Neural cell (in vitro differentiated cells): ENCODE results near the gene SAT1. TPM values are rescaled to one million over a fixed set of nuclear protein-coding genes. Genes with fewer than 3 reads are reported as not detected.

ENCODE experiments used
- H2AFZ ChIP-seq: fragments of 200-600, 300-800 bp; sonication (generic), shearing (Covaris generic); 2 replicates; pipeline ENCODE4 v1.6.0; 2014; ENCODE audit warnings: low read depth, mild to moderate bottlenecking, antibody characterized with exemption, low read length, moderate library complexity
- H3F3A ChIP-seq: fragments of 200-600 bp; shearing (Covaris generic); 2 replicates; pipeline ENCODE4 v1.6.1; 2016; ENCODE audit warnings: mild to moderate bottlenecking, moderate library complexity, mixed read lengths, antibody characterized with exemption, low read length; ENCODE audit not compliant: insufficient read depth, poor library complexity, severe bottlenecking
- H3K27ac ChIP-seq: fragments of 200-600, 300-800 bp; sonication (generic), shearing (Covaris generic); 2 replicates; pipeline ENCODE4 v1.5.1; 2014; ENCODE audit warnings: mild to moderate bottlenecking, low read length, moderate library complexity
- H3K27me3 ChIP-seq: fragments of 300-800, 200-600 bp; sonication (generic), shearing (Covaris generic); 2 replicates; pipeline ENCODE4 v1.6.0; 2014; ENCODE audit warnings: mild to moderate bottlenecking, low read depth, low read length, moderate library complexity; ENCODE audit not compliant: insufficient read depth
- H3K36me3 ChIP-seq: fragments of 300-800, 200-600 bp; sonication (generic), shearing (Covaris generic); 2 replicates; pipeline ENCODE4 v1.5.1; 2014; ENCODE audit warnings: mild to moderate bottlenecking, antibody characterized with exemption, low read length, moderate library complexity; ENCODE audit not compliant: insufficient read depth
- H3K4me2 ChIP-seq: fragments of 300-800, 200-600 bp; sonication (generic), shearing (Covaris generic); 2 replicates; pipeline ENCODE4 v1.6.0; 2014; ENCODE audit warnings: mild to moderate bottlenecking, low read length
- H3K4me3 ChIP-seq: fragments of 300-800, 200-600 bp; sonication (generic), shearing (Covaris generic); 2 replicates; pipeline ENCODE4 v1.5.1; 2014; ENCODE audit warnings: mild to moderate bottlenecking, low read length, moderate library complexity
- H3K79me2 ChIP-seq: fragments of 200-600 bp; shearing (Covaris generic); replicated peaks from 2 replicates; pipeline ENCODE4 v1.6.0; 2014; ENCODE audit warnings: mild to moderate bottlenecking, low read length, moderate library complexity; ENCODE audit not compliant: insufficient read depth
- H3K9ac ChIP-seq: fragments of 300-800, 200-600 bp; sonication (generic), shearing (Covaris generic); 2 replicates; pipeline ENCODE4 v1.6.1; 2016; ENCODE audit warnings: mild to moderate bottlenecking, low read length, mixed read lengths
- H3K9me2 ChIP-seq: fragments of 200-600 bp; shearing (Covaris generic); 2 replicates; pipeline ENCODE4 v1.6.1; 2016; ENCODE audit warnings: mild to moderate bottlenecking, low read length, mixed read lengths; ENCODE audit not compliant: insufficient read depth
- H3K9me3 ChIP-seq: fragments of 200-600, 300-800 bp; sonication (generic), shearing (Covaris generic); 2 replicates; pipeline ENCODE4 v1.6.1; 2016; ENCODE audit warnings: mild to moderate bottlenecking, mixed run types, low read length, moderate library complexity, mixed read lengths
- H4K20me1 ChIP-seq: fragments of 200-600 bp; shearing (Covaris generic); 2 replicates; pipeline ENCODE4 v1.6.1; 2016; ENCODE audit warnings: mild to moderate bottlenecking, mixed run types; ENCODE audit not compliant: insufficient read depth
- CTCF ChIP-seq: fragments of 450-650 bp; IDR thresholded peaks from 2 replicates; pipeline ENCODE4 v1.5.1; 2014; ENCODE audit warnings: antibody characterized with exemption, mild to moderate bottlenecking, moderate library complexity; ENCODE audit not compliant: poor library complexity, severe bottlenecking
- EP300 ChIP-seq: fragments of 450-650 bp; conservative IDR thresholded peaks from 2 replicates; pipeline ENCODE4 v1.6.1; 2014; ENCODE audit warnings: antibody characterized with exemption, mild to moderate bottlenecking, moderate library complexity; ENCODE audit not compliant: poor library complexity, severe bottlenecking
- EZH2 ChIP-seq: fragments of 200-600, 300-800 bp; shearing (Covaris generic), sonication (generic); IDR thresholded peaks from 2 replicates; pipeline ENCODE4 v1.6.1; 2014; ENCODE audit warnings: antibody characterized with exemption, low read length, borderline replicate concordance, mild to moderate bottlenecking; ENCODE audit not compliant: insufficient read depth, poor library complexity, severe bottlenecking
- MXI1 ChIP-seq: fragments of 450-650 bp; conservative IDR thresholded peaks from 2 replicates; pipeline ENCODE4 v1.6.1; 2014; ENCODE audit warnings: antibody characterized with exemption, mild to moderate bottlenecking; ENCODE audit not compliant: poor library complexity, severe bottlenecking
- POLR2AphosphoS5 ChIP-seq: IDR thresholded peaks from 2 replicates; pipeline ENCODE4 v1.6.1; 2012
- RAD21 ChIP-seq: fragments of 450-650 bp; conservative IDR thresholded peaks from 2 replicates; pipeline ENCODE4 v1.6.1; 2014; ENCODE audit warnings: antibody characterized with exemption, mild to moderate bottlenecking, moderate library complexity
- REST ChIP-seq: IDR thresholded peaks from 2 replicates; pipeline ENCODE4 v1.6.1; 2012; ENCODE audit warnings: borderline replicate concordance
- SMC3 ChIP-seq: fragments of 450-650 bp; conservative IDR thresholded peaks from 2 replicates; pipeline ENCODE4 v1.6.1; 2014; ENCODE audit warnings: antibody characterized with exemption, mild to moderate bottlenecking, moderate library complexity; ENCODE audit not compliant: poor library complexity
- TAF1 ChIP-seq: IDR thresholded peaks from 2 replicates; pipeline ENCODE4 v1.6.1; 2012; ENCODE audit warnings: low read depth
- polyA plus RNA-seq: library from polyadenylated mRNA; depleted of rRNA; stranded (reverse); fragments of >200 nt; gene quantifications from 2 replicates; pipeline ENCODE4 v1.2.3, GENCODE V29; 2014

SAT1 gene
- polyA plus RNA-seq, 1 donor from 2014 or later, result 95.2 TPM

GRCh38 chrX:23749576-23749975 lies 33.4 kb upstream of the SAT1 start:
- H3K4me2 ChIP-seq, result no peak overlapping the region
- H3K36me3 ChIP-seq, result no peaks in the 10 kb centered on the region
- no peak overlapping the region for H3K4me3 ChIP-seq
- H3K9ac ChIP-seq, result no peak overlapping the region
- no peak for TF ChIP-seq EP300
- no peak for TF ChIP-seq REST
- TF ChIP-seq MXI1, result no peak
- no peak for TF ChIP-seq RAD21
- no peak for TF ChIP-seq POLR2AphosphoS5
- TF ChIP-seq CTCF, result no peak
- no peak for TF ChIP-seq SMC3
- TF ChIP-seq EZH2, result no peak
- TF ChIP-seq TAF1, result no peak
- no peaks in the 10 kb centered on the region for H3F3A ChIP-seq
- H4K20me1 ChIP-seq, result no peaks in the 10 kb centered on the region
- no peaks in the 10 kb centered on the region for H3K9me3 ChIP-seq
- no peak overlapping the region for H2AFZ ChIP-seq
- H3K27ac ChIP-seq, result no peak overlapping the region
- no peaks in the 10 kb centered on the region for H3K79me2 ChIP-seq
- H3K27me3 ChIP-seq, result no peaks in the 10 kb centered on the region
- H3K9me2 ChIP-seq, result no peaks in the 10 kb centered on the region

- H3K36me3 ChIP-seq, result no peaks in the 10 kb centered on the region
- H3F3A ChIP-seq, result no peaks in the 10 kb centered on the region
- H3K4me3 ChIP-seq, result no peak overlapping the region
- no peak for TF ChIP-seq MXI1
- no peaks in the 10 kb centered on the region for H3K79me2 ChIP-seq
- no peaks in the 10 kb centered on the region for H3K9me2 ChIP-seq
- no peaks in the 10 kb centered on the region for H3K27me3 ChIP-seq
- H3K27ac ChIP-seq, result no peak overlapping the region
- no peak overlapping the region for H3K4me2 ChIP-seq
- H3K9ac ChIP-seq, result no peak overlapping the region
- H4K20me1 ChIP-seq, result no peaks in the 10 kb centered on the region
- no peaks in the 10 kb centered on the region for H3K9me3 ChIP-seq
- no peak overlapping the region for H2AFZ ChIP-seq
Observed at GRCh38 chrX:23752740-23753415, 30.1 kb upstream of the SAT1 start.
